Measurements from ENCODE around the gene PALS2.

DNA sequence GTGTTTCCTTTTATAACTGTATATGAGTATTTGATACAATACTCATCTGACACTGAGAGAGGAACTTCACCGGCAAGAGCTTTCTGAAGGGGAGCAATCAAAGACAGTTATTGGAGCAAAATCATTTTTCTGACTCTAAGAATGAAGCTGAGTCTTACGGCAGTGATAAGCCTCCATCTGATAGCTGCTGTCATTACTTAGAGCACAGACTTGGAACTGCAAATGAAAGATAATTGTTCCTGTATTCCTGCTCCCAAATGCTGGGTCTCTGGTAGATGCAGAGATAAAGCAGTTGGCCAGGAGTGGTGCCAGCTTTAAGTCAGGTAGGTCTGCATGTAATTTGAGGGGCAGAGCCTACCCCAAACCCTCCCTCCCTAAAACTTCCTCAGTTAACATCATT, 2.3 kb upstream of the PALS2 start:
- TF ChIP-seq GATA2 (IDR thresholded peaks at IDR 0.05; ENCODE audit: low read depth, low read length) (peak; percentile 79; the same call in 1 of the 2 replicates), GATA3 (IDR thresholded peaks at IDR 0.05; ENCODE audit: low read depth, low read length) (peak; percentile 30)

Measured in SH-SY5Y (cell line).